Right ventricle myocardium inferior (tissue), 1 donor: ENCODE results near the gene GAPDH. TPM values are rescaled to one million over a fixed set of nuclear protein-coding genes. Genes with fewer than 3 reads are reported as not detected.

Source experiments
- ATAC-seq: fragments of 200-7000 bp; cut with Tn5 transposase; one replicate; pipeline ENCODE4 v1.9.1; 2020; ENCODE audit warnings: mild to moderate bottlenecking, moderate library complexity
- DNase-seq: peaks from one replicate; pipeline ENCODE4 v3.0.0; 2021; ENCODE audit errors: missing footprints
- intact Hi-C: fragments of 100-400 bp; cut with DNase I; formaldehyde crosslinking; loops from one replicate; pipeline ENCODE4 v1.11.0; 2022
- total RNA-seq: library from RNA; stranded (reverse); fragmentation: NEBNext Ultra II Directional; extraction: Animal tissue kit (Norgen Biotek cat#: 25700); gene quantifications from one replicate; pipeline ENCODE4 v1.2.1, GENCODE V29; 2021
- donor health status: DM: no; HTN: yes; CAD: no; lungs with severe emphysema.

Gene GAPDH
- total RNA-seq, 1 donor from 2014 or later: 4,337 TPM

GRCh38 chr12:6538420-6539313 lies 4.3 kb downstream of the GAPDH start:
- ATAC-seq: no peak
- no peak for DNase-seq

GRCh38 chr12:6539314-6539682 lies 5.0 kb downstream of the GAPDH start:
- intact Hi-C loops: loop anchor here (5.0 kb wide), 1 partner anchor 117 kb away; no protein-coding TSS in a partner anchor
- ATAC-seq (no peak), DNase-seq (no peak)

More at GRCh38 chr12:6538420-6539313, 4.3 kb downstream of the GAPDH start:
- intact Hi-C loops: loop anchor here (5.0 kb wide), 1 partner anchor 116 kb away; no protein-coding TSS in a partner anchor

- ATAC-seq: peak; percentile 21
- DNase-seq: no peak
- intact Hi-C loops: loop anchor here (5.0 kb wide), 1 partner anchor 117 kb away; no protein-coding TSS in a partner anchor
Measured at GRCh38 chr12:6539707-6540134, 5.4 kb downstream of the GAPDH start.

GRCh38 chr12:6540181-6540877 lies 6.0 kb downstream of the GAPDH start:
- ATAC-seq: peak; percentile 82
- intact Hi-C loops: no loop called here
- DNase-seq: peak; percentile 93

GRCh38 chr12:6541371-6542165 lies 7.3 kb downstream of the GAPDH start:
- intact Hi-C loops: no loop called here
- ATAC-seq (no peak), DNase-seq (no peak)

GRCh38 chr12:6542209-6543009 lies 8.1 kb downstream of the GAPDH start:
- intact Hi-C loops: no loop called here
- no peak for ATAC-seq
- no peak for DNase-seq

- no peak for ATAC-seq
- peak; percentile 33 for DNase-seq
- intact Hi-C loops: no loop called here
Measured at GRCh38 chr12:6546016-6546415, 11.7 kb downstream of the GAPDH start.

GRCh38 chr12:6547566-6547965 lies 13.2 kb downstream of the GAPDH start:
- intact Hi-C loops: no loop called here
- DNase-seq (no peak), ATAC-seq (no peak)

GRCh38 chr12:6547987-6548386 lies 13.7 kb downstream of the GAPDH start:
- intact Hi-C loops: no loop called here
- no peak for ATAC-seq
- DNase-seq: no peak

GRCh38 chr12:6548556-6548955 lies 14.2 kb downstream of the GAPDH start:
- DNase-seq (no peak), ATAC-seq (no peak)
- intact Hi-C loops: no loop called here

GRCh38 chr12:6548966-6549683 lies 14.8 kb downstream of the GAPDH start:
- intact Hi-C loops: no loop called here
- no peak for DNase-seq
- no peak for ATAC-seq

GRCh38 chr12:6549684-6550151 lies 15.4 kb downstream of the GAPDH start:
- no peak for DNase-seq
- intact Hi-C loops: loop anchor here (5.0 kb wide), 1 partner anchor 127 kb away; no protein-coding TSS in a partner anchor
- no peak for ATAC-seq

GRCh38 chr12:6550294-6551062 lies 16.2 kb downstream of the GAPDH start:
- intact Hi-C loops: loop anchor here (5.0 kb wide), 1 partner anchor 128 kb away; no protein-coding TSS in a partner anchor
- DNase-seq: peak; percentile 87
- no peak for ATAC-seq

GRCh38 chr12:6551063-6551461 lies 16.7 kb downstream of the GAPDH start:
- ATAC-seq (peak; percentile 27), DNase-seq (peak; percentile 90)
- intact Hi-C loops: loop anchor here (5.0 kb wide), 1 partner anchor 129 kb away; no protein-coding TSS in a partner anchor

GRCh38 chr12:6551496-6552139 lies 17.3 kb downstream of the GAPDH start:
- no peak for DNase-seq
- no peak for ATAC-seq
- intact Hi-C loops: loop anchor here (5.0 kb wide), 1 partner anchor 129 kb away; no protein-coding TSS in a partner anchor

- intact Hi-C loops: loop anchor here (5.0 kb wide), 1 partner anchor 130 kb away; no protein-coding TSS in a partner anchor
- peak; percentile 84 for DNase-seq
Measured at GRCh38 chr12:6552140-6552551, 17.8 kb downstream of the GAPDH start.

More at GRCh38 chr12:6552140-6552551, 17.8 kb downstream of the GAPDH start:
- ATAC-seq: peak; percentile 53
